GM21390 (cell line): ENCODE data around the gene KIAA0040.

ENCODE experiments used
- ATAC-seq: cut with Tn5 transposase; IDR thresholded peaks from one replicate; pipeline ENCODE4 v1.9.1; 2021; ENCODE audit not compliant: unreplicated experiment

The KIAA0040 gene

DNA sequence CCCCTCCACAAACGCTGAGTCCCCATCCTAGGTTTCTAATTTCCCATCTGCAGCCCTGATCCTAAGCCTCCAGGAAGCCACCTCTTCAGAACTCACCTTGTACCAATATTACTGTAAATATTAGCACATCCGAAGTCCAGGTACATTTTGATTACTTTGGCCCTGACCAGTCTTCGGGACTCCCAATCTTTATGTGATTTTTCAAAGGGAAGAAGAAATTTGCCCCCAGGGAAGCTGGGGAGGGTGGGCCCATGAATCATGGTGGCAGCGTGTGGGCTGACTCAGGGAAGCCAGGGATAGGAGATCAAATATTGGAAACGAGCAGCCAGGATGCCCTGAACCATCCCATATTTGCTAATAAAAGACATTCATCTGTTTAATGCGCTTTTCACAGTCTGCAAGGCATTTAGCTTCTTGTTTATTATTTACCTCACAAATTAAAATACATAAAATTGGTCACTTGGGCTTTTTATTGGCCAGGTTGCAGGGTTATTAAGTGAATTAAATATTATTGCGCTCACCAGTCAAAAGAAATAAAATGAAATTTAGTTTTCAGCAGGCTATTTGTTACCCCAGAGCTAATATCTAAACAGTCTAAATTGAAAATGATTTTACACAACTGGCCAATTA, 46.6 kb downstream of the KIAA0040 start:
- ATAC-seq: no peak

DNA sequence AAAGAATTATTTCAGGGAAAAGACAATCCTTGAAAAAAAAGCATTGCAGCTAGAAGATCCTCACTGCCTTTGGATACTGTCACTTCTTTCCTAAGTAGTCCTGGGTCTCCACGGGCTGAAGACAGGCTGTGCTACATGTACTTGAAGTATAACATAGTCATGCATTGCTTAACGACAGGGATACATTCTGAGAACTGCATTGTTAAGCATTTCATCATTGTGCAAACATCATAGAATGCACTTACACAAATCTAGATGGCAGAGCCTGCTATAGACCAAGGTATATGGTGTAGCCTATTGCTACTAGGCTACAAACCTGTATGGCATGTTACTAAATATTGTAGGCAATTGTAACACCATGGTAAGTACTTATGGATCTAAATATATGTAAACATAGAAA, 54.0 kb downstream of the KIAA0040 start:
- no peak for ATAC-seq

DNA sequence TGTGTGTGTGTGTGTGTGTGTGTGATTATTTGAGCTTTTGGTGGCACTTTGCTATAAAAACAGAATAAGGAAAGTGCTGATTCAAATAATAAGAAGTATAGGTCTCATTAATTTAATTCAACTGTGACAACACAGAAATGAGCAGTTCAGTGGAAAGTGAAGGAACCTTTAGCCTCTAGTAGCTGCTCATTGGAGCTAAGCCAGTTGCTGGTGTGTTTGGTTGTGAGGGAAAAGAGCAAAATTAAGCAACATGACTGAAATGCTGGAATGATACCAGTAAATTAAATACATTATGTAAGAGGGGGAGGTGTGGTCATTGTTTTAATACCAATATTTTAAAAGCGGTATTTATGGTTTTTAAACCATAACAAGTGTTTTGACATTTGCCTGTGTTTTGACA, 55.2 kb downstream of the KIAA0040 start:
- no peak for ATAC-seq

DNA sequence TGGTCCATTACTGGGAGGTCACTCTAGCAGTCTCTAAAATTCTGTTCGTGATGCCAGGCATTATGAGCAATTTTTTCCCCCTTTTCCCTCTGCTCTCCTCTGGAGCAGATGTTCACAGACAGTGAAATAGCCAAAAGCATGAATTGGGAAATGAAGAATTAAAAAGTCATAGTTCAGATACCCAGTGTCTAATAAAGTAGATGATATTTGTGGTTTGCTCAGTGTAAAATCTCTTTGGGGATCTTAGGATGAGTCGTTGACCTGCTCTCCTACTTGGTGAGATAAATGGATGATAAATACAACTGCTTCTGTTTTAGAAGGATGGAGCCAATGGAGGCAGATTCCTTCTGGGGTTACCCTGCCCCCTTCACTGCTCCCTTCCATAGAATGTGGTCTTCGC, 56.3 kb downstream of the KIAA0040 start:
- no peak for ATAC-seq

DNA sequence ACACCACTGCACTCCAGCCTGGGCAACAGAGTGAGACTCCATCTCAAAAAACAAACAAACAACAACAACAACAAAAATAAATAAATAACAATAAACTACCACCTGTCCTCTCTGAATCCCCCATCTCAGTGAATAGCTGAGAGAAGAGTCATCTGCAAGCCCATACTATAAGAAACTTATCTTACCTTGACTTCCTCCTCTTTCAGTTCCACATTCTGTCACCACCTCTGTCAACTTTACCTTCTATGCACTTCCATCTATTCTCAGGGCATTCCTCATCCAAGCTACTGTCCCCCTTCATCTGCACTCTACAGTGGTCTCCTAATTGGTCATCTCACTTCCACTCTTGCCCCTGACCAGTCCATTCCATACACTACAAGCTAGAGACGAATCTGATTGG, 58.1 kb downstream of the KIAA0040 start:
- peak; percentile 60 for ATAC-seq

DNA sequence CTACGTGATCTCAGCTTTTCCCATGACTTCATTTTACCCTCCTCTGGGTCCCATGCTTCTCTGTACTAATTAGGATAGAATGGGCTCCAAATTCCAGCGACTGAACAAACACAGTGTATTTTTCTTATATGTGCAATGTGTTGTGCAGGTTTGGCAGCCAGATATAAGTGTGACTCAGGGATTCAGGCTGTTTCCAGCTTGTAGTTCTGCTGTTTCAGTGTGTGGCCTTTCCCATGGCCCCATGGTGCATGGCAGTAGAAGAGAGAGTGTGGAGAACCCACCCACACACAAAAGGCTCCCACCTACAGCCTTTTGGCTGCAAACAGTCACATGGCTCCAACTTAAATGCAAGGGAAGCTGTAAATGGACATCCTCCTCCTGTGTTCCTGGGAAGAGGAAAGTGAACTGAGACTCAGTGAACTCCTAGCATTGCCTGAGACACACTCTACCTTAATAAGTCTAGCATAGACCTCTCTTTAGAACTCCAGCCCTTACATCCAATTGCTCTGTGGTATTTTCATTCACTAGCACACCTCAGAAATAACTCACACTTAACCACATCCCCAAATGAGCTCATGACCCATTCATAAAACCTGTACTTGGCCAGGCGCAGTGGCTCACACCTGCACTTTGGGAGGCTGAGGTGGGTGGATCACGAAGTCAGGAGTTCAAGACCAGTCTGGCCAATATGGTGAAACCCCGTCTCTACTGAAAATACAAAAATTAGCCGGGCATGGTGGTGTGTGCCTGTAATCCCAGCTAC, 58.7 kb downstream of the KIAA0040 start:
- no peak for ATAC-seq

DNA sequence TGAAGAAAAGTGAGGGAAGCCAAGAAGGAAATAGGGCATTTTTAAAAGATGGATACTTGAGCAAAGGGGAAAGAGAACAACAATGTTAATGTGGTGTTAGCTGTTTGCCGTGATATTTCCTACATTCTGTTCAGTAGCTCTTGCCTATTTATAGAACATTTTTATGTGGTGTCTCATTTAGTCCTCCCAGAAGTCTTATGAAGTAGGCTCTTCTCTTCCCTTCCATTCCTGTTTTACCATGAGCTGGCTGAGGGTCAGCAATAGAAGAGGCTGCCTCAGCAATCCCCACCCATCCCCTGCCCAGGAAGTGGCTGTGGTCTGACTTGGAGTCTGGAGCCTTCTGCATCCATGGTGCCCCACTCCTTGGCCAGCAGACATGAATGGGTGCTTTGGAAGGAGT, 60.1 kb downstream of the KIAA0040 start:
- ATAC-seq: no peak

DNA sequence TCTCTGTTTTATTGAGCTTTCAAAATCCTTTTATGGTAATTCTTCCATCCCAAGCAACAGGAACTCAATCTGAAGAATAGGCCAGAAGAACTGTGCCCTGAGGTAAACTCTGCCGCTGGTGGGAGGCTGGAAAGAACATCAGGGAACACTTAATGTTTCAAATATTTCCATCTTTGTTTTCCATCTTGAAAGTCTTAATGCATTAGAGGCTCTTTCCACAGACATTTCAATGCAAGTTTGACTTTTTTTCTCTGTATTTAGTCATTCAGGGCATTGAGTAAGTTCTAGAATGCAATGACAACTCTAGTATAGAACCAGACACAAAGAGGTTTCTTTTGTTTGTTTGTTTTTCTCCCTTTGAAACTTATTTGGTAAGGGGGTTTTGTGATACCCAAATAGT, 61.5 kb downstream of the KIAA0040 start:
- no peak for ATAC-seq

DNA sequence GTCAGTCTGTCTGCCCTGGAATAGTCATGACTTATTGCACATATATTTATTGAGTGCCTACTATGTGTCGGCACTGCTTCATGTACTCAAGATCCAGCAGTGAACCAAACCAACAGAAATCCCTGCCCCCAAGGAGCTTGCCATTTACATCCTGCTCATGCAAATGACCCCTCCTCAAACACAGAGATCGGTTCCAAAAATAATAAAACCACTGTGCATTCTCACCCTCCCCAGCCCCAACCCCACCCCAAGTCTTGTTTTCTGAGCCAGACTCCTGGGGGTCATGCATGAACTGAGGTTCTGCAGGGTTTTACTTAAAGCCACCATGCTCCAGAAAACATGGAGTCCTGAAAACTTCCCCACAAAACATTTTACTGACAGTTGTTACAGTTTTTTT, 61.9 kb downstream of the KIAA0040 start:
- ATAC-seq: peak; percentile 50

DNA sequence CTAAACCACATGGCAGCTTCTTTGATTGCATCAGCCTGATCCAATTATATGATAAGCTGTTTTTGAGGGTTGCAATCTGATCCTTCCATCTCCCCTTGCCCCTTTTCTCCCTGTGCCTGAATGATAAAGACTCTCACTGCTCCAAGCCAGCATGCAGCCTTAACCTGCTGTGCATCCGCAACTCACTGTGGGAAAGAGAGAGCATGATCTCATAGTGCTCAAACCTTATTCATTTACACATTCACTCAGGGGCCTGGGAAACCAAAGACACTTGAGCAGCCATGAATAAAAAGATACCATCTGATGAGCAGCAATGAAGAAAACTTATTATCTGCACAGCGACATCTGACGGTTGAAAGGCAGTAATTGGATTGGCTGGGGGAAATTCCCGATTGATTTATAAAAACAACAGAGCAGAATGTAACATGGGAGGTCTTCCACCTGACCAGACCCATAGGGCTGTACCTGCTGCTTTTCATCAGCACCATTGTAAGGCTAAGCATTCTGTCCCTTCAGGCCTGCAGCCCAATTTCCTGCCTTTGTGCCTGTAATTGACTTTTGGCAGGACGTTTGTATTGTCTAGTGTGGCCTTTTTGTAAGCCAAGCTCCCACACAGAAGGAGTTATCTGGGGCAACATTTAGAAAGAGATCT, 62.5 kb downstream of the KIAA0040 start:
- peak; percentile 29 for ATAC-seq

DNA sequence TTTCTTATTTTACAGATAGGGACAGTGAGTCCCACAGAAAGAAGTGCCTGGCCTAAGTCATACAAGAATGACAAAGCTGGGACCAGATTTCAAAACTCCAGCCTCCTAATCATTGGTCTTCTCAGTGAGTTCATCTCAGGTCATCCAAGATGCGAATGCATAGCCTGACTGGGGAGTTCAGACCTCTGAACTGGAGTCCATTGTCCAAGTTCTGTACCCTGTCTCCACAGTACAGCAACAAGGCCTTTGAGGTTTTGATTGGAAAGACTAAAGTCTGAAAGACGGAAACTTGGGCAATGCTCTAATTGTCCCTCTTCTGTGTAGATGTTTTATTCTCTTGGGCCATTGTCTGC, 63.0 kb downstream of the KIAA0040 start:
- no peak for ATAC-seq

DNA sequence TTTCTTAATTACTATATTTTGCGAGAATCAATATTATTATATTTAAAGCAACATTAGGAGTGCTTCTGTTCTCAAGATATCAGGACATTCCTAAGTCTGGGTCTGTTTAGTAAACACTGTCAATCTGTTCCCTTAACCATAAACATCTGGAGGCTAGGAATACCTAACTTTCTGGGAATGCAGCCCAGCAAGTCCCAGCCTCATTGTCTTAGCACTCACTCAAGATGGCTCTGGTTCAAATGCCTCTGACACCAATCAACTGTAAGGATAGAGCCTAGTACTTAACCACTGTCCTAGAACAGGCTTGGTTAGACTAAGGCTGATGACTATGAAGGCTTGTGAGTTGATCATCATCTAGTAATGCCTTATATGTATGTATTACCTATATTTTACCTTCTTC, 63.4 kb downstream of the KIAA0040 start:
- no peak for ATAC-seq

DNA sequence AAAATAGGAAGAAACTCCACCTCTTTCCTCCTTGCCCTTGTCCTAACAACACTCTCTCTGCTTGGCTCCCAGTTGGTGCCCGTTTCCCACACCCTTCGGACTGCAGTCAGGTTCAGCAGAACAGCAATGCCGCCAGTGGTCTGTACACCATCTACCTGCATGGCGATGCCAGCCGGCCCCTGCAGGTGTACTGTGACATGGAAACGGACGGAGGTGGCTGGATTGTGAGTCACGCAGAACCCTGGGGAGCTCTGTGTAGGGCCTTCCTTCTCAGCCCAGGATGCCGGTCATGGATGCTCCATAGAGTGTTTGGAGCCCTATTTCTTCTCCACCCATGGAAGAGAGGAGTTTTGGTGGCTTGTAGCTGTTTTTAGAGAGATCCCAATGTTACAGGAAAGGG, 64.1 kb downstream of the KIAA0040 start:
- no peak for ATAC-seq

DNA sequence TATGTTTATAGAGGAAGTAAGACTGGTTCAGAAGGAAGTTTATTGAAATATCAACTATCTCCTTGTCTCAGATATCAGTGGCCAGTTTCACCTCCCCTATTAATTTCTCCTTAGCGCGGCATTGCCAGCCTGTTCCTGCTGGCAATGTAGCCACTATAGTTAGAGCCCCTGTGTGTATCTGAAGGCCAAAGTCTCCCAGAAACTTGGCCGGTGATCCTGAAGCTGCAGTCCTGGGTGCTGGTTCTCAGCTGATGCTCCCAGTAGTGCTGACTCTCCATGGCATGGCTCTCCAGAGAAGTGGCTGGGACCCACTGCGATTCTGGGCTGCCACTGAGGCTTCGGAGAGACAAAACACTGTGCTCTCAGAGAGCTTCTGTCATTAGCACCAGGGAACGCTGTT, 65.0 kb downstream of the KIAA0040 start:
- no peak for ATAC-seq

DNA sequence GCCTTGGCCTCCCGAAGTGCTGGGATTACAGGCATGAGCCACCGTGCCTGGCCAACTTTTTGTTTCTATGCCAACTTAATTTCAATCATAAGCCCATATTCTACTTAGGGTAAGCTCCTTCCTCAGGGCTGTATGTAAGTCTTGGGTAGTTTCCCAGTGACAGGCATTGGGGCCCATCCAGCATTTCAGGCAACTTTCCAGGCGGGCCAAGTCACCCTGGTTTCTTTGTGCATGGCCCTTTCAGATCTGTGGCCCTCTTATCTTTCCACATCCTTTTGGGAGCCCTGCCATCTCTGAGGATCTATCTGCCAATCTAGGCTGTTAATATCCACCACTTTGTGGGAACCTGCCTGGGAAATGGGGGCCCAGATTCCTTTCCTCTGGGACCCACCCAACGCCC, 66.2 kb downstream of the KIAA0040 start:
- no peak for ATAC-seq

DNA sequence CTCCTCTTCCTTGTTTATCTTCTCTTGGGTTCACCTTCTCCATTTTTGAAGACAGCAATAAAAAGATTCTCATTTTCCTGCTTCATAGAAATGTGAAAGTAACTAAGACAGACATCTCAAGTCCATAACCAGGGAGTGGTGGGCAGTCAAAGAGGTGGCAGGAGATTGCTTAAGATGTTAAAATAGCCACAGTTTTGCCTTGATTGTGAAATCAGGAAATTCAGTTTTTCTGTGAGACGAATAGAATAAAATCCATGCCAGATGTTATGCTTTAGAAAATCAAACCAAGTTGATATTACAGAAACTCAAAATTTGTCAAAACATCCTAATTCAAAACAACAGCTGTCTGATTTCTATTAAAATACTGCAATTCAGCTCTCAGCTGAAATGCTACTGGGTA, 67.7 kb downstream of the KIAA0040 start:
- ATAC-seq: no peak

DNA sequence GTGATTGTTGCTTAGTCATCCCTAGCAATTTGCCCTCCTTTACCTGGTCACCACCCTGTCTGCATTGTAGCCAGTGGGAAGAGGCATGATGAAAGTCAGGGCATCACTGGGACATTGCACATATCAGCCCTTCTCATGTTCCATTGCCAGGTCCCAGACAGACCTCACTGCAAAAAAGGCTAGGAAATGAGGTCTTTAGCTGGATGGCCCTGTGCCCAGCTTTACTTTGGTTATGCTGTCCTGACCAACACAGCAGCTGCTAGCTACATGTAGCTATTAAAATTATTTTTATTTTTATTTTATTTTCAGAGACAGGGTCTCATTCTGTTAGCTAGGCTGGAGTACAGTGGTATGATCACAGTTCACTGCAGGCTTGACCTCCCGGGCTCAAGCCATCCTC, 72.1 kb downstream of the KIAA0040 start:
- ATAC-seq: no peak

DNA sequence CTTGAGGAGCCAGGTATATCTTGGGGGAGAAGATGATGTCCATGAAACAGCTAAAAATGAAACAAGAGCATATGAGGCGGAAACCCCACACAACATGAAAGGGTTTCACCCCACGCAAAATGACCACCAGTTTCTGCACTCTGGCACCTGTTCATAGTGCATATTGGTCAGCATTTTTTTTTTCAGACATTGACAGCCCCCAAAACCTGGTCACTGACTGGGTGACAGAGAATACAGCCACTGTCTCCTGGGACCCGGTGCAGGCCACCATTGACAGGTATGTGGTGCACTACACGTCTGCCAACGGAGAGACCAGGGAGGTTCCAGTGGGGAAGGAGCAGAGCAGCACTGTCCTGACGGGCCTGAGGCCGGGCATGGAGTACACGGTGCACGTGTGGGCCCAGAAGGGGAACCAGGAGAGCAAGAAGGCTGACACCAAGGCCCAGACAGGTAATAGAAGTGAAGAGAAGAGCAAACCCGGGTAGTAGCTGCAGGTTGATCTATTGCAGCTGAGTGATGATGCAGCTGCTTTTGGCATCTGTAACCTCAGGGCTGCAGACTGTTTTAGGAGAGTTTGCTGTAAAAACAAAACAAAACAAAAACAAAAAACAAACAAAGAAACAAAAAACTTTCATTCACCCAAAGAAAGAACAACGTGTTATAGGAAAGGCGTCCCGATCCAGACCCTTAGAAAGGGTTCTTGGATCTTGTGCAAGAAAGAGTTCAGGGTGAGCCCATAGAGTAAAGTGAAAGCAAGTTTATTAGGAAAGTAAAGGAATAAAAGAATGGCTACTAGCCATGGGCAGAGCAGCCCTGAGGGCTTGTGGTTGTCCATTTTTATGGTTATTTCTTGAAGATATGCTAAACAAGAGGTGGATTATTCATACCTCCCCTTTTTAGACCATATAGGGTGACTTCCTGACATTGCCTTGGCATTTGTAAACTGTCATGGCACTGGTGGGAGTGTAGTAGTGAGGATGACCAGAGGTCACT, 73.9 kb downstream of the KIAA0040 start:
- no peak for ATAC-seq

DNA sequence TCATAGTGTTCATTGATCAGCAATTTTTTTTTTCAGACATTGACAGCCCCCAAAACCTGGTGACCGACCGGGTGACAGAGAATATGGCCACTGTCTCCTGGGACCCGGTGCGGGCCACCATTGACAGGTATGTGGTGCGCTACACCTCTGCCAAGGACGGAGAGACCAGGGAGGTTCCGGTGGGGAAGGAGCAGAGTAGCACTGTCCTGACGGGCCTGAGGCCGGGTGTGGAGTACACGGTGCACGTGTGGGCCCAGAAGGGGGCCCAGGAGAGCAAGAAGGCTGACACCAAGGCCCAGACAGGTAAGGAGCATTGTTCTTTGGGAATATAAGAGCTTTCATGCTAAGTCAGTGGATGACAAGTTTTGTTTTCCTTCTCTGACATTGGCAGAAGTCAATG, 75.7 kb downstream of the KIAA0040 start:
- no peak for ATAC-seq

DNA sequence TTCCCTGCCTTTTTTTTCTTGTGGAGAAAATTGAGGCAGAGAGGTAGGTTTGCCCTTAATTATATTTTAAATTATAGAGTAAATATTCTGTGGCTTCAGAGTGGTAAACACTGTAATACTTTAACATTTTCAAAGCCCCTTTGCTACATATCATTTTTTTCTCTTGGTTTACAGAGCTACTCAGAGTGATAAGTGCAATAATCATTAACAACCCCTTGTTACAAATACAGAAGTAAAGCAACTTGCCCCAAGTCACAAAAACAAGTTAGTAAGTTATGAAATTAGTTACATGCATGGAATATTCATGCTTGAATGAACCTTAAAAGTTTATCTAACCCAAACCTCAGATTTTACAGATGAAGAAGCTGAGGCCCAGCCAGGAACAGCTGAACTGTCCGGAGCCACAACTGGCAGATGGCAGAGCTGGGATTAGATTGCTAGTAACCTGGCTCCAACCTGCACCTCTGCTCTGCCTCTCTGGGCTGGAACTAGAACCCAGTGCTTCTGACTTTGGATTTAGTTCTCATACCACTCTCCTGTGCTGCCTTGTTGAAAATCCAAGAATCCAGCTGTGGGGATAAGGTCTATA, 76.3 kb downstream of the KIAA0040 start:
- no peak for ATAC-seq

DNA sequence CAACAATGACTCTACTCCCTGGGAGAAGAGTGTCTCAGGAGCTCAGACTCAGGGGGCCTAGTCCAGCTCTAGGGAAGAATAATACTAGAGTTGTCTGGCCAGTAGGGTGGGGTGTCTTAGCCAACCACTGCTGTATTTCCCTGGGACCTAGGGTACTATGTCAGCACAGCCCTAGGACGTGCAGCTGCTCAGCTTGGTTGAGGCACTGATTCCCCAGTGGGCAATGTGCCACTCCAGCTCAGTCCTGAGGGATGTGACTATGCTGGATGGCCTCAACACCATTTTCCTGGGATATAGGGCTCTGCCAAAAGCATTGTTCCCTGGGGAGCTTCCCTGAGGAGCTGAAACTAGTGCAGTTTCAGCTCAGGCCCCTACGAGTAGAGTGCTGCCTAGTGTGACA, 77.6 kb downstream of the KIAA0040 start:
- ATAC-seq: no peak
